Dendritic cell treated with granulocyte-macrophage colony-stimulating factor and Interleukin-4, amounts not matched to agents 40 ng/mL and 50 ng/mL, for 4 days (primary cell): ENCODE results near the gene ATP5PB.

Experiments
- H3K27ac Mint-ChIP-seq: one replicate; pipeline ENCODE4 v1.8.0; 2022; ENCODE audit warnings: mild to moderate bottlenecking, mixed read lengths
- H3K27me3 Mint-ChIP-seq: one replicate; pipeline ENCODE4 v1.8.0; 2022; ENCODE audit warnings: mild to moderate bottlenecking, mixed read lengths
- H3K36me3 Mint-ChIP-seq: one replicate; pipeline ENCODE4 v1.8.0; 2022; ENCODE audit warnings: low read depth, mixed read lengths
- H3K4me1 Mint-ChIP-seq: one replicate; pipeline ENCODE4 v1.8.0; 2022; ENCODE audit warnings: low read depth, mixed read lengths
- H3K4me3 Mint-ChIP-seq: one replicate; pipeline ENCODE4 v1.8.0; 2022; ENCODE audit warnings: mild to moderate bottlenecking, moderate library complexity, mixed read lengths
- H3K9me3 Mint-ChIP-seq: one replicate; pipeline ENCODE4 v1.8.0; 2022; ENCODE audit warnings: mixed read lengths
- intact Hi-C: fragments of 100-400 bp; cut with micrococcal nuclease; formaldehyde crosslinking; loops from one replicate; pipeline ENCODE4 v1.15.0; 2022

ATP5PB gene

DNA sequence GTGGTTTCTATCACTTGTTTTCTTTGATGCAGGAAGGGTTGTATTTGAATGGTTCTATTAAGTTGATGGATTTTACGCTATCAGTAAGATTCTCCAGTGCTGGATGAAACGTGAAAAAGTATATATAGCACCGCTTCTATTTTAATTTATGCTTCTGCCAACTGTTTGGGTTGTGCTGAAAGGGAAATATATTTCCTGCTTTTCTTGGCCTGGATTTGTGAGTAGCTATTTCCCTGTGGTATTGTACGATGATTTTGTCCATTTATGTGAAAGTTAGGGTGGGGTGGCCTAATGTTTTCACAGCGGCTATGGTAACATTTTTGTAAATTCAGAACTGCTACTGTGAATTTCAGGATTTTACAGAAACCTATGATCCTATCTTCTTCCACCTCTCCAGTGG, 24.8 kb downstream of the ATP5PB start:
- intact Hi-C loops = loop anchor here (5.0 kb wide), 1 partner anchor 33 kb away; no protein-coding TSS in a partner anchor

DNA sequence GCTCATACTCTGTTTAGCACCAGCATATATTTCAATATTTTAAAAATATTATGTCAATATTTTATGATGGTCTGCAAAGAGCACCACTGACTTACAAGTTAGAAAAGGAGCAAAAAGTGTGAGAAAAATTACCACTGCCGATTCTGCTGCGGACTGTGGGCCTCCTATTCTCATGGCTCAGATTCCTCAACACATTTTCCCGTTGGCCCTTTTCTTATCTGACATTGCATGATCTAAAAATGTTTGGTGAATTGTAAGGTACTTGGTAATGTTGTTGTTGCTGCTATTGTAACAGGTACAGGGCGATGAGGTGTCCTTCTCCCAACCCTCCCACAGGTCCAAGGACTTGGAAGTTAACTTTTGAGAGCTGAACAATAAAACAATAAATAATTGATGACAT, 25.3 kb downstream of the ATP5PB start:
- H3K36me3 Mint-ChIP-seq = peaks cover 55% of the 10 kb centered on the region
- peaks cover 34% of the 10 kb centered on the region for H3K4me1 Mint-ChIP-seq
- peak overlapping the region; percentile 81 for H3K4me3 Mint-ChIP-seq
- no peaks in the 10 kb centered on the region for H3K9me3 Mint-ChIP-seq
- no peak overlapping the region for H3K27ac Mint-ChIP-seq
- no peaks in the 10 kb centered on the region for H3K27me3 Mint-ChIP-seq
- intact Hi-C loops = loop anchor here (5.0 kb wide), 1 partner anchor 33 kb away; no protein-coding TSS in a partner anchor

More for the DNA sequence above, 24.8 kb downstream of the ATP5PB start:
- H3K27ac Mint-ChIP-seq = no peak overlapping the region
- H3K36me3 Mint-ChIP-seq = peaks cover 55% of the 10 kb centered on the region
- H3K4me1 Mint-ChIP-seq = peaks cover 34% of the 10 kb centered on the region
- no peaks in the 10 kb centered on the region for H3K9me3 Mint-ChIP-seq
- H3K4me3 Mint-ChIP-seq = peak overlapping the region; percentile 81
- no peaks in the 10 kb centered on the region for H3K27me3 Mint-ChIP-seq

DNA sequence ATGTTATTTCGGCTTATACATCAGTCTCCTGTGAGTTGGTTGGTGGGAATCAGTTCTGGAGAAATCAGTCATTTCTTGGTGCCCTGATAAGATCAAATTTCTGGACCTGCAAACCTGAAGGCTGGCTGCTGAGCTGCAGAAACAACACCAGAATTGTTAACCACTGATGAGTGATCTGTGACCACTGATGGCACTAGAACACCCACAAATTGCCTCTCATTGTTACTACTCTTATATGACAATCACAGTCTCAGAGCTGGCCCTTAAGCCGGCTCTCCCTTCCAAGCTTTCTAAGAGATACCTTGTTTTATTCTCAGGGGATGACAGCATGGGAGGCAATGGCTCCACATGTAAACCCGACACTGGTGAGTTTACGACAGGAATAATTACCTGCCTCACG, 26.4 kb downstream of the ATP5PB start:
- no peaks in the 10 kb centered on the region for H3K27me3 Mint-ChIP-seq

DNA sequence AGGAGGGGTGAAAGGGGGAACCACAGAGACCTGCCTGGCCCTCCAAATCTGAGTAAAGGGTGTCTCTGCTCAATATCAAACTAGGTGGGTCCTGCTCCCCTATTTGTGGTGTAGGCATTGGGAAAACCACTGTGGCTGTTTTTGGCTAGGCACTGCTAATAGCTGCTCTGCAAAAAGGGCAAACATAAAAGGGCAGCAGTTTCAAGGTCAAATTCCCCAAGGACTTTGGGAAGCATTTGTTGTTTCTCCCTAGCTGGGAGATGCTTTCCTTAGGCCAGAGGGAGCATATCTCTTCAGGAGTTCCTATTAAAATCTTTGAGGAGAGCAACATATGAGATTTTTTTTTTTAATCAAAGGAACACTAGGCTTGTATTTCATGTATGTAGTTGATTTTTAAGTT, 26.9 kb downstream of the ATP5PB start:
- Mint-ChIP-seq H3K4me3 (peak overlapping the region; percentile 81), H3K4me1 (peaks cover 47% of the 10 kb centered on the region), H3K36me3 (peaks cover 55% of the 10 kb centered on the region), H3K27ac (no peak overlapping the region), H3K9me3 (no peaks in the 10 kb centered on the region), H3K27me3 (no peaks in the 10 kb centered on the region)
- intact Hi-C loops = no loop called here

More for the DNA sequence above, 26.4 kb downstream of the ATP5PB start:
- no peak overlapping the region for H3K27ac Mint-ChIP-seq
- H3K36me3 Mint-ChIP-seq = peaks cover 55% of the 10 kb centered on the region
- peaks cover 43% of the 10 kb centered on the region for H3K4me1 Mint-ChIP-seq
- peak overlapping the region; percentile 81 for H3K4me3 Mint-ChIP-seq
- intact Hi-C loops = no loop called here
- no peaks in the 10 kb centered on the region for H3K9me3 Mint-ChIP-seq

DNA sequence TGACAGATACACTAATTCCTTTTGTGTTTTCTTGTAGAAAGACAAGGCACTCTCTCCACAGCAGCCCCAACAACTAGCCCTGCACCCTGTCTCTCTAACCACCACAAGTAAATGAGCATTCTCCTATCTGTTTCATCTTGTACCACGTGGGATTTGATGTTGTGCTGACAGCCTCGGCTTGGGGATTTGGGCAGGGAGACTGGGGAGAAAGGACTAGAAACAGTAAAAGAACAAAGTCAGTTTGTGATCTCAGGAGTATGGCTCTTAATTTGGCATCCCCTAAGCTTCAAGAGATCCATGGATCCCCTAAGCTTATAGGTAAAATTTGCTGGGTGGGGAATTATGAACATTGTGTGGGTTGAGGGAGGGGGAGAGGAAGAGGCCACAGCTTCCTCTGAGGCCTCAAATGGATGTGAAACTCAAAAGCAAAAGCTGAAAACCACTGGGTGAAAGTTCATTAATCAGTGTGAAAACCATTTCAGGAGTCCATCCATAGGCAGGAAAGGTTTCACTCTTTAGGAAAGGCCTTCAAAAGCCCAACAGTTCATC, 27.6 kb downstream of the ATP5PB start:
- Mint-ChIP-seq H3K27ac (no peak overlapping the region), H3K4me3 (peak overlapping the region; percentile 81), H3K9me3 (no peaks in the 10 kb centered on the region), H3K4me1 (peaks cover 53% of the 10 kb centered on the region), H3K27me3 (no peaks in the 10 kb centered on the region), H3K36me3 (peaks cover 55% of the 10 kb centered on the region)
- intact Hi-C loops = no loop called here

DNA sequence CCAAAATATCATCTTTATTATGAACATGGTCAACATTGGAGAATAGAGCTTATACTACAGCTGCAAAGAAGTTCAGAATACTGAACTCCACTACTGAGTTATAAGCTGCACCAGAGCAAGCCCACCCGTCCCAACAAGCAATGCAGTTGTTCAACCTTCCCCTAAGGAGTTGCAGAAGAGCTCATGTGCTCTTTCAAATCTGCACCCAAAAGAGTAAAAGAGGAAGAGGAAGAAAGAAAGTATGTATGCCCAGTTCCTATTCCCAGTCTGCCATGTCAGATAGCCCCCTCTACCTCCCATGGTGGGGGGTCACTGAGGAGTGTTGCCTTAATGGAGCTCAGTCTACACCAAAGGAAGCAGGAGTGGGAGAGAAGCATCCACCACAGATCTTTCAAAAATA, 31.4 kb downstream of the ATP5PB start:
- peaks cover 45% of the 10 kb centered on the region for H3K36me3 Mint-ChIP-seq
- no peaks in the 10 kb centered on the region for H3K9me3 Mint-ChIP-seq
- intact Hi-C loops = loop anchor here (2.0 kb wide), 3 partner anchors 26 to 288 kb away; no protein-coding TSS in a partner anchor
- H3K4me1 Mint-ChIP-seq = peaks cover 85% of the 10 kb centered on the region
- H3K4me3 Mint-ChIP-seq = no peak overlapping the region
- no peaks in the 10 kb centered on the region for H3K27me3 Mint-ChIP-seq
- peak overlapping the region; percentile 41 for H3K27ac Mint-ChIP-seq

DNA sequence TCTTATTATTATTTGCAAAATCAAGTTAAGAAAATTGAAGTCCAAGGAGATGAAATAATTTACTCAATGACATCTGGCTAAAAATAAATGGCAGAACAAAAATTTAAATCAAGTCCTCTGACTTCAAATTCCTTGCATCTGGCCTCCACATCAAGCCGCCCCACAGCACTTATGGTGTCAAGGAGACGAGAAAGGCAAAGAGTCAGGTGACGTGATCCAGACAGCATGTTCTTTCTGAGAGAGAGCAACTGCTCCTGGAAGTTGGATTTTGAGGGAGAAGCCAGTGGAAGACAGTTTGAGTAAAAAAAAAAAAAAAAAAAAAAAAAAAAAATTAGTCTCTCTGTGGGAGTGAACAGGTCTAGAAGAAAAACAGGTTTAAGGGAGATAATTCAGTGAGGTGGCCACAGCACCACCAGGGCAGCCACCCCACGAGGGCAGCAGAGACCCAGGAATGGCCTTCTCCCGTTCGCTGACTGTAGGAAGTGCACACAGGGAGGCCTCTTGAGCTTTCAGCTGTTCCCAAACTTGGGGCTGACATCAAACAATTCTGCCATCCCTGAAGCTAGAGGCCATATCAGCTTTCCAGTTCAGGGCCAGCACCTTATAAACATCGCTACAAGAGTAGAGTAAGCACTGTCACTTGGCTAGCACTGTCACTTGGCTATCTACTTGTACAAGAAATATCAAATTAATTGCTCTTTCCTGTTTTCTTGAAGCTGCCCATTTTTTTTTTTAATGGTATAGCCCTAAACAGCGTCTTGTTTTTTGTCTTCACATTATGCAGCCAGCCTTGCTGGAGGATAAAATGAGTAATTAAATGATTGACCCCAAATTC, 32.3 kb downstream of the ATP5PB start:
- Mint-ChIP-seq H3K27me3 (no peaks in the 10 kb centered on the region), H3K4me1 (peaks cover 86% of the 10 kb centered on the region), H3K36me3 (peaks cover 36% of the 10 kb centered on the region), H3K9me3 (no peaks in the 10 kb centered on the region), H3K27ac (peak overlapping the region; percentile 24), H3K4me3 (no peak overlapping the region)
- intact Hi-C loops = loop anchor here (2.0 kb wide), 4 partner anchors 25 to 287 kb away; no protein-coding TSS in a partner anchor

DNA sequence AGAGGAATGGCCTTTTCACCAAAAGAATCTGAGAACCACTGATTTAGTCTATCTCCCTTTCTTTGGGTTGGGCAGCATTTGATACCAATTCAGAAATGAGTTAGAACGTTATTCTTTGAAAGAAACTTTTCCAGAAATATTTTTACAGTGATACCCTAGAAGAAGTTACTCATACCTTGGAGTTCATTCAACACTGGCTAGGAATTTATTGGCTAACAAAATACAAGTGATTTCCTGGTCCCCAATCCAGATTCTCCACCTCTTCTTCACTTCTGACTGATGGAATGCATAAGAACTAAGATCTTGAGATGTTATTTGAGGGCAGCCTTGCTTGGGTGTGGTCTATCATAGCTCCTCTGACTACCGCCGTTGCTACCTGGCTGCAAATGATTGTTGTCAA, 33.9 kb downstream of the ATP5PB start:
- Mint-ChIP-seq H3K27me3 (no peaks in the 10 kb centered on the region), H3K4me3 (no peak overlapping the region), H3K9me3 (no peaks in the 10 kb centered on the region), H3K4me1 (peaks cover 84% of the 10 kb centered on the region), H3K27ac (peak overlapping the region; percentile 63), H3K36me3 (peaks cover 20% of the 10 kb centered on the region)
- intact Hi-C loops = loop anchor here (2.0 kb wide), 1 partner anchor 174 kb away; no protein-coding TSS in a partner anchor

DNA sequence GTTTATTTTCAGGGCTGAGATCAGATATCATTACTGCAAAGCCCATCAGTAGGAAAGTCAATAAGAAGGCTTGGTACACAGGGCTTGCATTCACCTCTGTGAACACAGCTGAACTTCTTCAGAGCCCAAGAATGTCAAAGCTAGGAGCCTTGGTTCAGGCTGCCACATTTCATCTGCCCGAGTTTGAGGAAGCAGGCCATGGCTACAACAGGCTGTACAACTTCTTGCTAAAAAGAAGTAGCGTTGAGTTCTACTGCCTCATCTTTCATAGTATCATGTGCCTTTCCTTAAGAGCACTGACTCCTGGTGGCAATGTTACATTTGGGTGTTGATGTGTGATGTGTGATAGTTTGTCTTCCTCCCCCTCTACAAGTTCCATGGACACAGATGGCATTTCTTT, 34.6 kb downstream of the ATP5PB start:
- H3K36me3 Mint-ChIP-seq = peaks cover 13% of the 10 kb centered on the region
- no peaks in the 10 kb centered on the region for H3K9me3 Mint-ChIP-seq
- H3K4me3 Mint-ChIP-seq = no peak overlapping the region
- H3K4me1 Mint-ChIP-seq = peaks cover 84% of the 10 kb centered on the region
- H3K27ac Mint-ChIP-seq = peak overlapping the region; percentile 63
- intact Hi-C loops = loop anchor here (2.0 kb wide), 1 partner anchor 173 kb away; no protein-coding TSS in a partner anchor
- no peaks in the 10 kb centered on the region for H3K27me3 Mint-ChIP-seq

DNA sequence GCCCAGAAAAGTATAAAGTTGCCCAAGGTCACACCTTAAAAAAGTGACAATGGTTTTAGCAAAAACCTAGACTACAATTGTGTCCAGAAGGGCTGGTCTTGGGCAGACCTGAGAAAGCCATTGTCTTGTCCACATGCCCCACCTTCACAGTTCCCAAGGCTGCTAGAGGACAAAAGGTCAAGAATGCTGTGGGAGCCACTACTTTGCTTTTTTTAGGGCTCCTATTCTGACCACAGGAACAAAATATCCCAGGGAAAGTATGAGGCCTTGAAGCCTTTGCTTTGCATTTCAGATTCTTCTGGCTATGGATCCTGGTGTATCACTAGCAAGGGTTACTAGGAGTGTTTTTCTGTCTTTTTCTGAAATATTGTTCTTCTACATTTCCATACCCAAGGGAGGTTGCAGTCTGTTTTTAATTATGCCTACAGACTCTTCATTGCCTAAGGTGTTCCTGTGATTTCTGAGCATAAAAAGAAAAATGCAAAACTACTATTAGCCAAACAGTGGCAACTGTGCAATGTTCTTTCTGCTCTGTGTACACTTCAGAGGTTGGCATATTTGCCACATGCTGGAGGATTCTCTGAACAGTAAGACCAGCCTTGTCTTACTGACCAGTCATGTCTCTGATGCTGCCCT, 35.2 kb downstream of the ATP5PB start:
- intact Hi-C loops = no loop called here
- no peak overlapping the region for H3K4me3 Mint-ChIP-seq
- peaks cover 90% of the 10 kb centered on the region for H3K4me1 Mint-ChIP-seq
- H3K9me3 Mint-ChIP-seq = no peaks in the 10 kb centered on the region
- no peaks in the 10 kb centered on the region for H3K27me3 Mint-ChIP-seq
- H3K36me3 Mint-ChIP-seq = peaks cover 10% of the 10 kb centered on the region
- H3K27ac Mint-ChIP-seq = peak overlapping the region; percentile 63

DNA sequence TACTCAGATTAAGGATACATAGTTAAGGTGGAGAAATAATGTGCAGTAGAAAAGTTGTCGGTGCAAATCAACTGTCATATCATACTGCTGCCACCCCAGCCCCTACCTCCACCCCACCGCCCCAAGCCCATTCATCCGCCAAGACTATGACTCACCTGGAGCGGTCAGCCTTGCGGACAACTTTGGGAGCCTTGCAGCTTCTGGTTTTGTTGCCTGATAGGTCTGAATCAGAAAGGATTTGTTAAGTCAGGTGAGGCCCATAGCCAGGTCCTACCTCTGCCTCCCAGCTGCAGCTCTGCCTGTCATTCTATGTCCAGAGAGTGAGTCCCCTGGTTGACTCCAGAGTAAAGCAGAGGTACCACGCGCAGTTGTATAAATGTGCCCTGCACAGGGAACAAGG, 37.2 kb downstream of the ATP5PB start:
- Mint-ChIP-seq H3K4me1 (peaks cover 94% of the 10 kb centered on the region), H3K27ac (no peak overlapping the region), H3K27me3 (no peaks in the 10 kb centered on the region), H3K36me3 (peaks cover 10% of the 10 kb centered on the region), H3K4me3 (no peak overlapping the region), H3K9me3 (no peaks in the 10 kb centered on the region)
- intact Hi-C loops = no loop called here

DNA sequence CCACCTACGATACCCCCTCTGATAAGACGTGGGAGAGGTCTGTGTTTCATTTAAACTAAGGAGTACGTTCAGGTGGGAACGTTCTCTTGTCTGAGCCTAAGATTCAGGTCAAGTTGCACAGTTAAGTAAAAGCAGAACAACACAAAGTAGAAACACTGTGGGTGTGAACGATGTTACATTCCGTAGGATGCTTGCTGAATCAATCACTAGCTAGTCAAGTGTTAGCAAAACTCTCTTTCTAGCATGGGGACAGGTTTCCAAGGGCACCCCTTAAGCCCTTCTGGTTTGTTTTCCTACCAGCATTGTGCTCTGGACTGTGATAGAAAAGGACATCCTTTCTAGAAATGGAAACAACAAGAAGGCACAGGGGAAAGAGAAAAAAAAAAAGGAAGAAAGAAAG, 37.9 kb downstream of the ATP5PB start:
- peaks cover 10% of the 10 kb centered on the region for H3K36me3 Mint-ChIP-seq
- H3K27me3 Mint-ChIP-seq = no peaks in the 10 kb centered on the region
- peaks cover 94% of the 10 kb centered on the region for H3K4me1 Mint-ChIP-seq
- H3K27ac Mint-ChIP-seq = peak overlapping the region; percentile 71
- intact Hi-C loops = no loop called here
- H3K9me3 Mint-ChIP-seq = no peaks in the 10 kb centered on the region
- H3K4me3 Mint-ChIP-seq = no peak overlapping the region

DNA sequence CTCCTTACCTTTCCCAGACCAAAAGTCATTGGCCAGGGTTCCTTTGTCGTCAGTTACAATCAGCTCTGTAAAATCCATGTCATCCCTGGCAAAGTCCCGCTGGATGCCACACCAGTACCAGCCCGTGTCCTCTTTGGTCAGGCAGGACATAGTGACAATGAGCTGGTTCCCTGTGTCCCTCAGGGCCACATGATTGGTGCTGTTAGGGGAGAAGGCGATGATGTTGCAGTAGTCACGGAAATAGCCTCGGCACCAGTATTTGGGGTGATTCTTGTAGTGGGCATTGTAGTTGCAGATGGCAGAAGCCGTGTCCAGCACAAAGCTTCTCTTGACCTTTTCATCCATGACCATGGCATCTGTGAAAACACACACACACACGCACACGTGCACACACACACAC, 39.4 kb downstream of the ATP5PB start:
- H3K27ac Mint-ChIP-seq = peak overlapping the region; percentile 92
- no peaks in the 10 kb centered on the region for H3K27me3 Mint-ChIP-seq
- peaks cover 6% of the 10 kb centered on the region for H3K36me3 Mint-ChIP-seq
- peak overlapping the region; percentile 46 for H3K4me3 Mint-ChIP-seq
- H3K4me1 Mint-ChIP-seq = peaks cover 89% of the 10 kb centered on the region
- no peaks in the 10 kb centered on the region for H3K9me3 Mint-ChIP-seq
- intact Hi-C loops = no loop called here

DNA sequence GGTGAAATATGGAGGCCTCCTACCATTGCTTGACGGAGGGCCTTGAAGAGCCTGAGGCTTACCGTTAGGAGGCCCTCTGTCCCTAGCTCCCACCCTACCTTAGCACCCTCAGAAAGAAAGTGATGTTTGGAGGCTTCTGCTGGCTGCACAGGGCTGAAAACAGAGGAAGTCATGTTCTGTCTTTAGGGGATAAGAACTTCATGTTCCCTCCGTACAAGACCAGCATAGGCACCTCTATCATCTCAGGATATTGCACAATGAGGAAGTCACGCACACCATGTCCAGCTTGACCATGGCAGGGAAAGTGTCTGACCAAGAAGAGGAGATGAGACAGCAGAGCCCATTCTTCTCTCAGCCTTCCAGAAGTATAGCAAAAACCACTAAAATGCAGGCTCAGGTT, 40.3 kb downstream of the ATP5PB start:
- Mint-ChIP-seq H3K27ac (peak overlapping the region; percentile 92), H3K36me3 (peaks cover 5% of the 10 kb centered on the region), H3K4me1 (peaks cover 88% of the 10 kb centered on the region), H3K9me3 (peaks cover 7% of the 10 kb centered on the region), H3K27me3 (no peaks in the 10 kb centered on the region), H3K4me3 (no peak overlapping the region)
- intact Hi-C loops = no loop called here
